WI38 (cell line): ENCODE measurements around the gene THEMIS.

Experiments
- H3K4me3 ChIP-seq: 2 replicates; pipeline ENCODE4 v1.5.1; 2011; ENCODE audit warnings: low read depth, mild to moderate bottlenecking, control low read depth, low read length
- CTCF ChIP-seq: IDR thresholded peaks from 2 replicates; pipeline ENCODE4 v1.5.1; 2012; ENCODE audit warnings: low read depth, mild to moderate bottlenecking, control low read depth, low read length

THEMIS gene

GRCh38 chr6:127912914-127913313 is 12.1 kb upstream of the THEMIS start:
- no peak for TF ChIP-seq CTCF
- H3K4me3 ChIP-seq, result no peak overlapping the region

DNA sequence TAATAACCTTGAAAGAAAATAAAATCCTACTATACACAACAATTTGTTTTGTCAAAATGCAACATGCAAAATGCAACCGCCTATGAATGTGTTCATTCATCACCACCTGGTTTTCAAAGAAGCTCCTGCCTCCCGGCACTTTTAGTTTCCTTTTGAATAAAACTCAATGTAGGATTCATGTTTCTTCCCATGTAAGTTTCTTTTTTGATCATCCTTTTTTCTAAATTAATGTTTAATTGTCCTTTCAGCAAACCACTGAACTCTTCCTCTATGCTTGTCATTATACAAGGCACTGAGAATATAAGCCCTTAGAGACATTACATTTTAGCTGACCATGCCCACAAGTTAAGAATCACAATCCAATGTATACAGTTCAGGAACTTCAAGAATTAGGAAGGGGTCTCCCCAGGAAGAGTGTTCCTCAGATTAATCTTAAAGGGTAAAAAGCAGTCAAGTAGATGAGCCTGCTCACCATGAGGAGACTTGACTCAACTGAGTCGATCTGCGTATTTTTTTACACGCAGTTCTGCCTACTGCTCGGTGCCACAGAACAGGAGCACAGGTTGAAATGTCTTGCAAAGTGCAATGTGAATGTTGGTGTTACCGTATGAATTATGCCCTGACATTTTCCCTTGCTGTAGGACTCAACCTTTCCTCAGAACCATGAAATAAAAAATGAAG is 7.2 kb upstream of the THEMIS start:
- TF ChIP-seq CTCF, result no peak
- H3K4me3 ChIP-seq, result no peak overlapping the region

GRCh38 chr6:127904160-127904559 is 3.3 kb upstream of the THEMIS start:
- no peak for TF ChIP-seq CTCF

GRCh38 chr6:127902933-127903332 is 2.1 kb upstream of the THEMIS start:
- no peak overlapping the region for H3K4me3 ChIP-seq

More at GRCh38 chr6:127904160-127904559, 3.3 kb upstream of the THEMIS start:
- H3K4me3 ChIP-seq, result no peak overlapping the region

GRCh38 chr6:127897484-127897883 is 3.4 kb downstream of the THEMIS start:
- TF ChIP-seq CTCF, result no peak
- H3K4me3 ChIP-seq, result no peak overlapping the region

More at GRCh38 chr6:127902933-127903332, 2.1 kb upstream of the THEMIS start:
- TF ChIP-seq CTCF, result no peak

DNA sequence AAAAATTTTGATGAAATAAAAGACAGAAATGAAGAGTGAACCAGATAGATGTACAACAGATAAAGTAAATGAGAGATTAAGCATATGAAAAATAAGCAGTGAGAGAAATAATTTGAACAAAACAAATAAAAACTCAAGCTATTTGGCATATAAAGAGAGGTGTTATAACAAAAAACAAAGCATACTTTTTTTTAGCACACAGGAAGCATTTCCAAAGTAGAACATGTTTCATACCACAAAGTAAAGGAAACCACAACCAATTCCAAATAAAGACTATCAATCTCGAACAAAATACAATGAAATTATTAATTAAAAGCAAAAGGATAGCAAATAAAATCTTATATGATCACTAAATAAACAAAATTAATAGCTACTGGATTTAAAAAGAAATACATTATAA is 6.8 kb downstream of the THEMIS start:
- no peak overlapping the region for H3K4me3 ChIP-seq
- TF ChIP-seq CTCF, result no peak

- H3K4me3 ChIP-seq, result no peak overlapping the region
- TF ChIP-seq CTCF, result no peak
Measured at GRCh38 chr6:127893541-127893940, 7.3 kb downstream of the THEMIS start.
